OCI-LY7 (cell line): Measurements from ENCODE around the gene NIPBL.

Source experiments
- EZH2phosphoT487 ChIP-seq: fragments of 200-600 bp; sonication (generic); IDR thresholded peaks from 2 replicates; pipeline ENCODE4 v1.6.1; 2018; ENCODE audit warnings: low read depth, borderline replicate concordance, mild to moderate bottlenecking, mixed run types, antibody characterized with exemption, low read length, moderate library complexity, mixed read lengths
- TF ChIP-seq, protein P1 (sequence below): fragments of 200-600 bp; sonication (generic); conservative IDR thresholded peaks from 2 replicates; pipeline ENCODE4 v1.5.1; 2014; ENCODE audit warnings: mild to moderate bottlenecking, antibody characterized with exemption, low read length, moderate library complexity, mixed read lengths

DNA sequence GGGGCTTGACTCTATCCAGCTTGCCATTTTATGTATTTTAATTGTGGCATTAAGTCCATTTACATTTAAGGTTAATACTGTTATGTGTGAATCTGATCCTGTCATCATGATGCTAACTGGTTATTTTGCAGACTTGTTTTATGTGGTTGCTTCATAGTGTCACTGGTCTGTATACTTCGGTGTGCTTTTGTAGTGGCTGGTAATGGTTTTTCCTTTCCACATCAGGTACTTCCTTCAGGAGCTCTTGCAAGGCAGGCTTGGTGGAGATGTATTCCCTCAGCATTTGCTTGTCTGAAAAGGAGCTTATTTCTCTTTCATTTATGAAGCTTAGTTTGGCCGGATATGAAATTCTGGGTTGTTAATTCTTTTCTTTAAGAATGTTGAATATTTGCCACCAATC, 226.7 kb downstream of the NIPBL start:
- no peak for TF ChIP-seq EZH2phosphoT487
- TF ChIP-seq, protein P1, sequence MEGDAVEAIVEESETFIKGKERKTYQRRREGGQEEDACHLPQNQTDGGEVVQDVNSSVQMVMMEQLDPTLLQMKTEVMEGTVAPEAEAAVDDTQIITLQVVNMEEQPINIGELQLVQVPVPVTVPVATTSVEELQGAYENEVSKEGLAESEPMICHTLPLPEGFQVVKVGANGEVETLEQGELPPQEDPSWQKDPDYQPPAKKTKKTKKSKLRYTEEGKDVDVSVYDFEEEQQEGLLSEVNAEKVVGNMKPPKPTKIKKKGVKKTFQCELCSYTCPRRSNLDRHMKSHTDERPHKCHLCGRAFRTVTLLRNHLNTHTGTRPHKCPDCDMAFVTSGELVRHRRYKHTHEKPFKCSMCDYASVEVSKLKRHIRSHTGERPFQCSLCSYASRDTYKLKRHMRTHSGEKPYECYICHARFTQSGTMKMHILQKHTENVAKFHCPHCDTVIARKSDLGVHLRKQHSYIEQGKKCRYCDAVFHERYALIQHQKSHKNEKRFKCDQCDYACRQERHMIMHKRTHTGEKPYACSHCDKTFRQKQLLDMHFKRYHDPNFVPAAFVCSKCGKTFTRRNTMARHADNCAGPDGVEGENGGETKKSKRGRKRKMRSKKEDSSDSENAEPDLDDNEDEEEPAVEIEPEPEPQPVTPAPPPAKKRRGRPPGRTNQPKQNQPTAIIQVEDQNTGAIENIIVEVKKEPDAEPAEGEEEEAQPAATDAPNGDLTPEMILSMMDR = no peak
